Uterus (tissue), 4 donors: ENCODE measurements around the gene PITX2. TPM values are rescaled to one million over a fixed set of nuclear protein-coding genes. Genes with fewer than 3 reads are reported as not detected.

Experiments
- DNase-seq, 2 donors: peaks; one replicate each; pipeline ENCODE4 v3.0.0-alpha.2; 2019 to 2020
- H3K27ac ChIP-seq, 2 donors: fragments of 200-600 bp; sonication (generic); 1 replicate in 1 of 2; 2 replicates in 1 of 2; pipeline ENCODE4 v1.5.1; 2016 to 2018
- H3K27me3 ChIP-seq, 2 donors: fragments of 200-600 bp; sonication (generic); one replicate each; pipeline ENCODE4 v1.5.1; 2018 to 2019; ENCODE audit warnings: control low read depth in 1 of 2
- H3K36me3 ChIP-seq, 2 donors: fragments of 200-600 bp; sonication (generic); one replicate each; pipeline ENCODE4 v1.5.1; 2019; ENCODE audit warnings: control low read depth in 1 of 2
- H3K4me1 ChIP-seq, 2 donors: fragments of 200-600 bp; sonication (generic); one replicate each; pipeline ENCODE4 v1.5.1; 2018 to 2019; ENCODE audit warnings: control low read depth in 1 of 2
- H3K4me3 ChIP-seq, 2 donors: fragments of 200-600 bp; sonication (generic); 1 replicate in 1 of 2; 2 replicates in 1 of 2; pipeline ENCODE4 v1.5.1; 2018 to 2019; ENCODE audit warnings: mild to moderate bottlenecking in 1 of 2
- H3K9me3 ChIP-seq, 2 donors: fragments of 200-600 bp; sonication (generic); one replicate each; pipeline ENCODE4 v1.5.1; 2019; ENCODE audit warnings: control low read depth in 1 of 2
- POLR2A ChIP-seq, 2 donors: fragments of 450-650 bp; IDR thresholded peaks; one replicate each; pipeline ENCODE4 v1.6.1; 2016; ENCODE audit warnings: antibody characterized with exemption in 2 of 2, mild to moderate bottlenecking in 1 of 2, moderate library complexity in 1 of 2
- intact Hi-C: fragments of 100-400 bp; cut with DNase I; formaldehyde crosslinking; loops from one replicate; pipeline ENCODE4 v1.15.1; 2023; ENCODE audit warnings: low total_unique reads
- total RNA-seq, 4 donors: library from RNA; depleted of rRNA in 3 of 4; stranded (reverse); fragments of >200 nt in 3 of 4; gene quantifications; one replicate each; pipeline versions ENCODE4 v1.1.0 to v1.2.4, GENCODE V29; 2014 to 2023
- TF ChIP-seq, protein P1 (sequence below), 4 experiments: fragments of 200-600 bp in 2 of 4; fragments of 450-650 bp in 2 of 4; sonication (generic) in 2 of 4; IDR thresholded peaks; one replicate each; pipeline ENCODE4 v1.5.1; 2016 to 2019; ENCODE audit warnings: antibody characterized with exemption in 4 of 4, mild to moderate bottlenecking in 2 of 4, moderate library complexity in 1 of 4
- donor health status: DM: yes; HTN: yes; CAD: no.

PITX2 gene
- total RNA-seq, 4 donors from 2014 or later, result 0.14 TPM; not detected in 3

DNA sequence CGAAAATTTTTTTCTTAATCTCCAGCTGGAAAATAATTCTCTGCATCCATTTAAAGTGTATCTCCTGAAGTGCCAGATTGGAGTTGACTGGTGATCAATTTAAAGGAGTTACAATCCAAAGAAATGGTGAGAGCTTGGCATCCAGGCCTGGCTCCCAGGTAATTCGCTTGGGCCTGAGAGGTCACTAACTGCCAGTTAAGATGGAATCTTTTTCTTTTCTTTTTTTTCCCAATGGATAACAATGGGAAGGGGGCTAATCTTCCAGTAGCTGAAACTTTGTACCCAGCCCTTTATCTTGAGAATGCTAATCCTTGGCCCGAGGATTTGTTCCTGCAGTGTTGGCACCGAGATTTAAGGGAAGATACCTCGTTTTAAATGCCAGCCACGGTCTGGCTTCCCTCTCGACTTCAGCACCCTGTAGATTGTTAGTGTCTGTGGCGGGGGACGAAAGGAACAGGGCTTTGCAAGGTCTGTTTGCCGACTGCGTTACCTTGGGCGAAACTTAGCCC, 13.3 kb upstream of the PITX2 start:
- H3K27ac ChIP-seq, result no peak overlapping the region
- H3K27me3 ChIP-seq, result peaks cover 53 to 86% of the 10 kb centered on the region in 2 donors
- H3K4me1 ChIP-seq, result peaks cover 0 to 10% of the 10 kb centered on the region in 2 donors
- no peak for TF ChIP-seq POLR2A (IDR thresholded peaks at IDR 0.05)
- TF ChIP-seq, protein P1, sequence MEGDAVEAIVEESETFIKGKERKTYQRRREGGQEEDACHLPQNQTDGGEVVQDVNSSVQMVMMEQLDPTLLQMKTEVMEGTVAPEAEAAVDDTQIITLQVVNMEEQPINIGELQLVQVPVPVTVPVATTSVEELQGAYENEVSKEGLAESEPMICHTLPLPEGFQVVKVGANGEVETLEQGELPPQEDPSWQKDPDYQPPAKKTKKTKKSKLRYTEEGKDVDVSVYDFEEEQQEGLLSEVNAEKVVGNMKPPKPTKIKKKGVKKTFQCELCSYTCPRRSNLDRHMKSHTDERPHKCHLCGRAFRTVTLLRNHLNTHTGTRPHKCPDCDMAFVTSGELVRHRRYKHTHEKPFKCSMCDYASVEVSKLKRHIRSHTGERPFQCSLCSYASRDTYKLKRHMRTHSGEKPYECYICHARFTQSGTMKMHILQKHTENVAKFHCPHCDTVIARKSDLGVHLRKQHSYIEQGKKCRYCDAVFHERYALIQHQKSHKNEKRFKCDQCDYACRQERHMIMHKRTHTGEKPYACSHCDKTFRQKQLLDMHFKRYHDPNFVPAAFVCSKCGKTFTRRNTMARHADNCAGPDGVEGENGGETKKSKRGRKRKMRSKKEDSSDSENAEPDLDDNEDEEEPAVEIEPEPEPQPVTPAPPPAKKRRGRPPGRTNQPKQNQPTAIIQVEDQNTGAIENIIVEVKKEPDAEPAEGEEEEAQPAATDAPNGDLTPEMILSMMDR (IDR thresholded peaks at IDR 0.05), result no peak
- no peak for DNase-seq
- intact Hi-C loops, result no loop called here
- H3K36me3 ChIP-seq, result no peaks in the 10 kb centered on the region
- no peak overlapping the region for H3K4me3 ChIP-seq
- H3K9me3 ChIP-seq, result no peaks in the 10 kb centered on the region

DNA sequence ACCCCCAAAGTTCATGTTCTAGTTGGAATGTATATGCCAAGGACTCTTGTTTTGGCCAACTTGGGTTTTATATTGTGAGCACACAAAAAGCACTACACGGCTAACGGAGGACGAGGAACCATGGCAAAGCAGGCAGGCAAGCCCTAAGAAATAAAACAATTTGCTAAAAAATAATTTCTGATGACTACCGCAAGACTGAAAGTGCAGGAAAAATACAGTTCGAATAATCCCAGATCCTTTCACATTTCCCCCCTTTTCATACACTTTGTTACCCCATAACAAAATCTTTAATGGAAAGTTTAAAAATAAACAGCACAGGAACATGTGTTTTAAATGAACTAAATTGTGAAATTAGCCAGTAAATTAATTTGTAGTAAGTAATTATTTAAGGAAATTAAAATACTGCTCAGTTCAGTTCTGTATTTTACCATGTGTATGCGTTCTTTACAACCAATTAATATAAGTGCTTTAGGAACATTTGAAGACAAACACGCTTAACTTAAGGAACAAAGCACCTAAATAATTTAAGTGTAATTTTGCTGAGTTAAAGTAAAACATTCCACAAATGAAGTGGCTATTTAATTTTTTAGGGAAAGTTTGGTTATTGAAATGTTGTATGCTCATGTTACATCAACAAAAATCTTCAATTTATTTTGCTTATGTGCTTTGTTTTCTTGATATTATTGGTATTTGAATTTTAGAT, 12.4 kb upstream of the PITX2 start:
- Histone ChIP-seq H3K4me1 (peaks cover 0 to 10% of the 10 kb centered on the region in 2 donors), H3K36me3 (no peaks in the 10 kb centered on the region), H3K27ac (no peak overlapping the region), H3K4me3 (no peak overlapping the region), H3K27me3 (peaks cover 53 to 87% of the 10 kb centered on the region in 2 donors), H3K9me3 (no peaks in the 10 kb centered on the region)
- DNase-seq, result no peak
- TF ChIP-seq POLR2A (IDR thresholded peaks at IDR 0.05), result no peak
- TF ChIP-seq, protein P1 (IDR thresholded peaks at IDR 0.05), result no peak
- intact Hi-C loops, result no loop called here

DNA sequence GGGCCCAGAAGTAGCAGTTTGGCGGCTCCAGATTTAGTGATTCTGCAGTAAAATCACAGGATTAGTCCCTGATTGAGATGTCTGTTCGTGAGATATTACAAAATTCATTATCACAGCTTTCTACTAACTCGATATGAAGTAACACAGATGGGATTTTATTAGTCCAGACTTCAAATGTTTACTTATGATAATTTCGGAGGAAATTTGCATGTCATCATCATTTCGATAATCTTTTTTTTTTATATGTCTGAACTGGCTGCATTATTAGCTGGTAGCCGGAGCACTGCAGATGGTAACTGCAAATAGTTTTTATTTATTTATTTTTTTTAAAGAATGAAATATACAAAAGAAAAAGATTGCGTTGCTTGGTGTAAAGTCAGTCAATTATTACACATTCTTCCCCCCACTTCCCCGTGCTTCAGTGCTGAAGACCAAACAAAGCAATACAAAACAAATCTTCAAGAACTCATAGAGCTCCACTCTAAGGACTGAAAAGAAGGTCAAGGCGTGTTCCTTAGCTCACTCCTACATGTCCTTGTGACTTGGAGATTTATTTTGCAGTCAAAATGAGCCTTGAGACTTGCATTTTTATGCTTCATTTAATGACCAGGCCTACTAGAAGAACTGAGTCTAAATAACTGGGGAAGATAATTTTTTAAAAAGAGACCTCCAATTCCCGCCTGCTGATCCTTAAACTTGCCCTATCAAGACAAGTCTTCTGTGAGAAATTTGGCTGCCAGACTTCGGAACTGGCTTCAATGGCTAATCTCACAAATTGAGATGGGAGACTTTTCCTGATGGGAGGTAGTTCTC, 11.7 kb upstream of the PITX2 start:
- no peaks in the 10 kb centered on the region for H3K9me3 ChIP-seq
- peaks cover 0 to 10% of the 10 kb centered on the region in 2 donors for H3K4me1 ChIP-seq
- H3K4me3 ChIP-seq, result no peak overlapping the region
- H3K27me3 ChIP-seq, result peaks cover 59 to 87% of the 10 kb centered on the region in 2 donors
- no peaks in the 10 kb centered on the region for H3K36me3 ChIP-seq
- intact Hi-C loops, result no loop called here
- no peak for DNase-seq
- no peak overlapping the region for H3K27ac ChIP-seq
- TF ChIP-seq, protein P1 (IDR thresholded peaks at IDR 0.05), result no peak

DNA sequence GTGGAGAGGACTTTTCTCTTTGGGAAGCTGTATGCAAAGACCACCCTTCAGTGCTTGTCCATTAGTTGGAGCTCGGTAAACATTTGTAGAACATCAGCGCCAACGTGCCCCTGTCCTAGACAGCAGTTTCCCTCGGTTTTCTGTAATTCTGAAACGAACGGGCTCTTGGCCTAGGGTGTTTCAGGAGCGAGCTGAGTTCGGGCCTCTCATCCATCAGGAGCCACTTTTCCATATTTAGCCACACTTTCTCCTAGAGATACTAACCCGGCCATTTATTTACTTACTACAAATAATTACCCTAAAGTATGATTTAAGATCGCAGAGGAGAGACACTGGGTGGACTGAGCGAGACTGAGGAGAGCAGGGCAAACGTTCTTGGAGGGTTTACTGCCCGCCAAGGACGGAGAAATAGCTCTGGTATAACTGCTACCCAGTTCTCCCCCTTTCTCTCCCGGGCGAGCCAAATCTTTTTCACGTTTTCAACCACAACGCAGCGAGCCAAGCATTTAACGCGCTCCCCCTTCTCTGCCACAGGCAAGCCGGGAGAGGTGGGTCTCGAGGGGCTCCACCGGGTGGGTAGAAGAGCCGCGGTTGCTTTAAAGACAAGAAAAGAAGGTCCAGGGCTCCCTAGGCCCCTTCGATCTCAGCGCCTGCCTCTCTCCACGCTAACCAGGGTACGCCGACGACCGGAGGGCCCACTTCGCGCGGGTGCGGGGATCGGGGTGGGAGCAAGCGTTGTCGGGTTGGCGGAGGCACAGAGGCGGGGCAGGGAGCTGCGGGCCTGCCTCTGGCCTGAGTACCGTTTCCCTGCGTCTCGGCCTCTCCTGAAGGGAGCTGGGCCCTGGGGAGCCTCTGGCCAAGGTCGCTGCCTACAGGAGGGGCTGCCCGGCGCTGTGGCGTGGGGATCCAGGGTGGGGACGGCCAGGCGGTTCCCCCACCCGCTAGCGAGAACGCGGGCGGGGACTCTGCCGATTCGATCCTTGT, 10.8 kb upstream of the PITX2 start:
- TF ChIP-seq, protein P1 (IDR thresholded peaks at IDR 0.05), result no peak
- no peak for TF ChIP-seq POLR2A (IDR thresholded peaks at IDR 0.05)
- no peak overlapping the region for H3K27ac ChIP-seq
- intact Hi-C loops, result no loop called here
- H3K36me3 ChIP-seq, result no peaks in the 10 kb centered on the region
- DNase-seq, result no peak
- H3K4me3 ChIP-seq, result no peak overlapping the region
- H3K9me3 ChIP-seq, result no peaks in the 10 kb centered on the region
- peaks cover 64 to 82% of the 10 kb centered on the region in 2 donors for H3K27me3 ChIP-seq
- peaks cover 0 to 10% of the 10 kb centered on the region in 2 donors for H3K4me1 ChIP-seq
